GM18858 (cell line): ENCODE measurements around the gene DHFR.
"Not testable (repeated sequence)": the region's sequence is repeated elsewhere in the genome, so short reads cannot be mapped to it uniquely, and the experiment has no call there.

Experiments
- ATAC-seq: cut with Tn5 transposase; IDR thresholded peaks from one replicate; pipeline ENCODE4 v1.9.1; 2021; ENCODE audit not compliant: unreplicated experiment

Gene DHFR

GRCh38 chr5:80600943-80601693 lies 53.7 kb downstream of the DHFR start:
- ATAC-seq = no peak

- ATAC-seq = no peak
These were observed 57.3 kb downstream of the DHFR start for GRCh38 chr5:80597500-80597899.

- ATAC-seq = no peak
These were observed 60.0 kb downstream of the DHFR start for GRCh38 chr5:80594810-80595209.

GRCh38 chr5:80592761-80593160 lies 62.0 kb downstream of the DHFR start:
- ATAC-seq = no peak

GRCh38 chr5:80592105-80592504 lies 62.7 kb downstream of the DHFR start:
- ATAC-seq = no peak

GRCh38 chr5:80591352-80591751 lies 63.4 kb downstream of the DHFR start:
- no peak for ATAC-seq

- no peak for ATAC-seq
These were observed 64.0 kb downstream of the DHFR start for GRCh38 chr5:80590766-80591165.

GRCh38 chr5:80588858-80589540 lies 65.8 kb downstream of the DHFR start:
- no peak for ATAC-seq

- no peak for ATAC-seq
These were observed 70.0 kb downstream of the DHFR start for GRCh38 chr5:80584770-80585169.

GRCh38 chr5:80580291-80580690 lies 74.5 kb downstream of the DHFR start:
- ATAC-seq = not testable (repeated sequence)

- ATAC-seq = no peak
These were observed 75.7 kb downstream of the DHFR start for GRCh38 chr5:80579050-80579449.

GRCh38 chr5:80577707-80578106 lies 77.1 kb downstream of the DHFR start:
- no peak for ATAC-seq

GRCh38 chr5:80576383-80576782 lies 78.4 kb downstream of the DHFR start:
- ATAC-seq = no peak
